ENCODE measurements around the gene TRPT1.
A peak's percentile ranks its signal among the peaks of the same experiment; 100 is the strongest.

Gene TRPT1

DNA sequence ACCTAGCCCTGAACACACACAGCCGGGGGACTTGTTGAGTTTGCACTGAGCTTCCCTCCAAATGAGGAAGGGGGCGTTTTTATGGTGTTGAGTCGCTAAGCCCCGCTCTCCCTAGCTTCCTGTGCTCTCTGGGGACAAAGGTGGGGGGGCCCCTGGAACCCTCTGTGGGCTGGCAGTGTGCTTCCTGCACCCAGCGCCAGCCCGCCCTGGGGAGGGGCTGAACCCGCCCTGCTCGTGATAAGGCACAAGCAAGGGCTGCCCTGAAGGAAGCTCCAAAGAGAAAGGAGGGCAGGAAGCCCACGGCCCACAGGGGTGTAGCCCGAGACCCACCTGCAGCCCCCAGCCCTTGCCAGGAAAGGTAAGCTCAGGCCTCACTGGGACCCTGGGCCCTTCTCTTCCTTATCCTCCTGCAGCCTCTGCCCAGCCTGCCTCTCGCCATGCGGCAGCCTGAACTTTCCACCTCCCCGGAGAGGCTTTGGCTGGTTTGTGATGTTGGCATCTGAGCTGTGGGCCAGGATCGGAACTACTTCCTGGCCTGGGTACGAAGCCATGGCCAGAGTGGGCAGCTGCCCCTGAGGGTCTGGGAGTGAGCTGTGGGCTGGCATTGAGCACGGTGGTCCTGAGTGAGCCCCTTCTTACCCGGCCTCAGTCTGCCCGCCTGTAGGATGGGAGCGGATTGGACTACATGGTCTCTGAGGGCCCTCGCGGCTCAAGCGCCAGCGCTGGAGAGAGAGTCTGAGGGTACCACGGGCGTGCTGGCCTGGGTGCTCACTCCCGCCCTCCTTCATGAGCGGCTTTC is 19.3 kb downstream of the TRPT1 start, which contains the start of gene FERMT3:
Gene FERMT3 (plus strand): TSS at position 265 of the 799 bp plus-strand sequence. CDS start 644 bp downstream, outside the sequence.
- peak within 1 kb of the TSS; percentile 87 for H3K4me3 ChIP-seq (replicated peaks; ENCODE audit: insufficient read depth, low read length)
- H3K27me3 ChIP-seq (ENCODE audit: insufficient read depth, poor library complexity, severe bottlenecking): no peaks in the 10 kb centered on the region
- DNase-seq (ENCODE audit: low read depth in 1 of 2, low spot score in 1 of 2): peak; percentile 90 to 95
- H3K27ac ChIP-seq (replicated peaks): peak within 1 kb of the TSS; percentile 89
- TF ChIP-seq SPI1 (IDR thresholded peaks at IDR 0.05; ENCODE audit: borderline replicate concordance, low read depth): peak; percentile 81; the same call in 1 of the 2 replicates
- TF ChIP-seq, protein P1, sequence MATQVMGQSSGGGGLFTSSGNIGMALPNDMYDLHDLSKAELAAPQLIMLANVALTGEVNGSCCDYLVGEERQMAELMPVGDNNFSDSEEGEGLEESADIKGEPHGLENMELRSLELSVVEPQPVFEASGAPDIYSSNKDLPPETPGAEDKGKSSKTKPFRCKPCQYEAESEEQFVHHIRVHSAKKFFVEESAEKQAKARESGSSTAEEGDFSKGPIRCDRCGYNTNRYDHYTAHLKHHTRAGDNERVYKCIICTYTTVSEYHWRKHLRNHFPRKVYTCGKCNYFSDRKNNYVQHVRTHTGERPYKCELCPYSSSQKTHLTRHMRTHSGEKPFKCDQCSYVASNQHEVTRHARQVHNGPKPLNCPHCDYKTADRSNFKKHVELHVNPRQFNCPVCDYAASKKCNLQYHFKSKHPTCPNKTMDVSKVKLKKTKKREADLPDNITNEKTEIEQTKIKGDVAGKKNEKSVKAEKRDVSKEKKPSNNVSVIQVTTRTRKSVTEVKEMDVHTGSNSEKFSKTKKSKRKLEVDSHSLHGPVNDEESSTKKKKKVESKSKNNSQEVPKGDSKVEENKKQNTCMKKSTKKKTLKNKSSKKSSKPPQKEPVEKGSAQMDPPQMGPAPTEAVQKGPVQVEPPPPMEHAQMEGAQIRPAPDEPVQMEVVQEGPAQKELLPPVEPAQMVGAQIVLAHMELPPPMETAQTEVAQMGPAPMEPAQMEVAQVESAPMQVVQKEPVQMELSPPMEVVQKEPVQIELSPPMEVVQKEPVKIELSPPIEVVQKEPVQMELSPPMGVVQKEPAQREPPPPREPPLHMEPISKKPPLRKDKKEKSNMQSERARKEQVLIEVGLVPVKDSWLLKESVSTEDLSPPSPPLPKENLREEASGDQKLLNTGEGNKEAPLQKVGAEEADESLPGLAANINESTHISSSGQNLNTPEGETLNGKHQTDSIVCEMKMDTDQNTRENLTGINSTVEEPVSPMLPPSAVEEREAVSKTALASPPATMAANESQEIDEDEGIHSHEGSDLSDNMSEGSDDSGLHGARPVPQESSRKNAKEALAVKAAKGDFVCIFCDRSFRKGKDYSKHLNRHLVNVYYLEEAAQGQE (IDR thresholded peaks at IDR 0.05; ENCODE audit: insufficient replicate concordance, low read depth): peak; percentile 25
- peak; percentile 61; the same call in 1 of the 2 replicates for TF ChIP-seq POLR2AphosphoS5 (IDR thresholded peaks at IDR 0.05; ENCODE audit: low read depth)
- TF ChIP-seq, protein P2, sequence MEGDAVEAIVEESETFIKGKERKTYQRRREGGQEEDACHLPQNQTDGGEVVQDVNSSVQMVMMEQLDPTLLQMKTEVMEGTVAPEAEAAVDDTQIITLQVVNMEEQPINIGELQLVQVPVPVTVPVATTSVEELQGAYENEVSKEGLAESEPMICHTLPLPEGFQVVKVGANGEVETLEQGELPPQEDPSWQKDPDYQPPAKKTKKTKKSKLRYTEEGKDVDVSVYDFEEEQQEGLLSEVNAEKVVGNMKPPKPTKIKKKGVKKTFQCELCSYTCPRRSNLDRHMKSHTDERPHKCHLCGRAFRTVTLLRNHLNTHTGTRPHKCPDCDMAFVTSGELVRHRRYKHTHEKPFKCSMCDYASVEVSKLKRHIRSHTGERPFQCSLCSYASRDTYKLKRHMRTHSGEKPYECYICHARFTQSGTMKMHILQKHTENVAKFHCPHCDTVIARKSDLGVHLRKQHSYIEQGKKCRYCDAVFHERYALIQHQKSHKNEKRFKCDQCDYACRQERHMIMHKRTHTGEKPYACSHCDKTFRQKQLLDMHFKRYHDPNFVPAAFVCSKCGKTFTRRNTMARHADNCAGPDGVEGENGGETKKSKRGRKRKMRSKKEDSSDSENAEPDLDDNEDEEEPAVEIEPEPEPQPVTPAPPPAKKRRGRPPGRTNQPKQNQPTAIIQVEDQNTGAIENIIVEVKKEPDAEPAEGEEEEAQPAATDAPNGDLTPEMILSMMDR (IDR thresholded peaks at IDR 0.05; ENCODE audit: insufficient read depth, low read length): no peak
- peak; percentile 61 for TF ChIP-seq GABPA (IDR thresholded peaks at IDR 0.05; ENCODE audit: low read depth)

DNA sequence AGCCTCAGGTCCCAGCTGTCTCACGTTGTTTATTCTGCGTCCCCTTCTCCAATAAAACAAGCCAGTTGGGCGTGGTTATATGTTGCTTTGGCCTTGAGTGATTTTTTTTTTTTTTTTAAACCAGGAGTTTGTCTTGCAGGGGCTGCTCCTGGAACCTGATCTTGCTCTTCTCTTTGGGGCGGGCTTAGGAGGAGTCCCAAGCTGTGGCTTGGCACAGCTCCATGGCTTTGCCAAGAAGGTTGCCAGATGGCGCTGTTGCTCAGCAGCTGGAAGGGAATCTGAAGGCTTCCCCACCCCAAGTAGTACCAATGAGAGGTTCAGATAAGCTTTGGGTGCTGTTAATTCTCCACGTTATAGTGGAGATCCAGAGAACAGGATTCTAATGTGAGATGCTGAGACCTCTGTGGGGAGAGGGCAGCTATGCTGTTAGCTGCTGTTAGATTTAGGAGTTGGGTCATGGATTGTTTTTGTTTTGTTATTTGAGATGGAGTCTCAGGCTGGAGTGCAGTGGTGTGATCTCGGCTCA is 21.5 kb downstream of the TRPT1 start:
- DNase-seq (ENCODE audit: low read depth in 1 of 2, low spot score in 1 of 2): peak; percentile 84 to 94
- TF ChIP-seq POLR2AphosphoS5 (IDR thresholded peaks at IDR 0.05; ENCODE audit: low read depth): peak; percentile 93
- TF ChIP-seq, protein P2 (IDR thresholded peaks at IDR 0.05; ENCODE audit: insufficient read depth, low read length): peak; percentile 86
- TF ChIP-seq SPI1 (IDR thresholded peaks at IDR 0.05; ENCODE audit: borderline replicate concordance, low read depth): peak; percentile 4; the same call in 1 of the 2 replicates
- TF ChIP-seq GABPA (IDR thresholded peaks at IDR 0.05; ENCODE audit: low read depth): no peak
- no peaks in the 10 kb centered on the region for H3K27me3 ChIP-seq (ENCODE audit: insufficient read depth, poor library complexity, severe bottlenecking)
- H3K27ac ChIP-seq (replicated peaks): peak overlapping the region; percentile 89
- H3K4me3 ChIP-seq (replicated peaks; ENCODE audit: insufficient read depth, low read length): no peak overlapping the region

DNA sequence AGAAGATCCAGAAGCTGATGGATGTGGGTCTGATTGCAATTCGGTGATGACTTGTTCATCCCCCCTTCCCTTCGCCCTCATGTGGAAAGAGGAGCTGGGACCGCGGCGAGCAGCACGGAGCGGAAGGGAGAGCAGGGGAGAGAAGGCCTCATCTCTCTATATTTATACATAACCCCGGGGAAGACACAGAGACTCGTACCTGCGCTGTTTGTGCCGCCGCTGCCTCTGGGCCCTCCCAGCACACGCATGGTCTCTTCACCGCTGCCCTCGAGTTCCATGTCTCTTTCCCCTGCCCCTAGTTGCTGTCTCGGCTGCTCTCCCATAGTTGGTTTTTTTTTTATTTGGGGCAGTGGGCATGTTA is 21.9 kb downstream of the TRPT1 start:
- H3K4me3 ChIP-seq (replicated peaks; ENCODE audit: insufficient read depth, low read length): no peak overlapping the region
- TF ChIP-seq, protein P2 (IDR thresholded peaks at IDR 0.05; ENCODE audit: insufficient read depth, low read length): no peak
- no peak for TF ChIP-seq GABPA (IDR thresholded peaks at IDR 0.05; ENCODE audit: low read depth)
- TF ChIP-seq, protein P1 (IDR thresholded peaks at IDR 0.05; ENCODE audit: insufficient replicate concordance, low read depth): no peak
- H3K27me3 ChIP-seq (ENCODE audit: insufficient read depth, poor library complexity, severe bottlenecking): no peaks in the 10 kb centered on the region
- no peak overlapping the region for H3K27ac ChIP-seq (replicated peaks)
- no peak for DNase-seq (ENCODE audit: low read depth in 1 of 2, low spot score in 1 of 2)

Data from HL-60 (cell line).